ENCODE measurements around the gene ADAMTS17.

DNA sequence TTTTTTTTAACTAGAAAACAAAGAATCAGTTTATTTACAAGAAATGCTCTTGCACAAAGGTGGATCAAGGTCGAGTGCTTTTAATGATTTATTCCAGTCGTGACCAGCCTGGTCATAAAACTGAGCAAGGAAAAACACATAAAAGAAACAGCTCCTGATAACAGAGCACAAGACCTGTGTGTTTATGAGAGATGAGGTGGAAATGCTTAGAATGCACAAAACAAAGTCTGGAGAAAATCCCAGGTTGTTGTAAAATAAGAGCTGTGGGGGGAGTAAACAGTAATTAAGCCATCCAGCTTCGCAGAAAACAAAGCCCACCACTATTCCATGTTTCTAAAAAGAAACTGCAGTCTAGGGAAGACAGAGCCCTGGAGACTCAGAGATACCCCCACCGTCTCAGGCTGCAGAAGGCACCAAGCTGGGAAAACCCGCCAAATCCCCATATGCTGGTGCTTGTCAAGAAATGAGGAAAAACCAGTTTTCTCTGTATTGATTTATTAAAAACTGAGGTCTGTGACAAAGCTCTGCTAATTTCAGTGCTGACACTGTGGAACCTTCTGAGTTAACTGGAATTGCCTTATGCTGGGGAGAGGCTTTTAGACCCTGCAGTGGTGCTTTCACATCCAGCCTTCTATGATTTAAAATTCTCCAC lies 139.3 kb downstream of the ADAMTS17 start:
- no peak for TF ChIP-seq CTCF (IDR thresholded peaks at IDR 0.05 in 4 of 5, conservative IDR thresholded peaks at IDR 0.05 in 1 of 5)
- TF ChIP-seq POLR2A (IDR thresholded peaks at IDR 0.05): no peak
